A673 (cell line): Measurements from ENCODE around the gene PSMG1. TPM values are rescaled to one million over a fixed set of nuclear protein-coding genes. Genes with fewer than 3 reads are reported as not detected.
A peak's percentile ranks its signal among the peaks of the same experiment; 100 is the strongest.

Source experiments
- BruUV-seq: library from RNA; stranded (reverse); fragments of 400-500 nt; replicated peaks from 2 replicates; lab custom pipeline; 2021; lab: Mats Ljungman, UMichigan
- CTCF ChIA-PET: fragments of 300-600 bp; sonication (Branson Sonifier 250); formaldehyde crosslinking; loops from one replicate; lab custom pipeline; 2022; ENCODE audit warnings: antibody characterized with exemption; lab: Charles Lee
- POLR2A ChIA-PET: fragments of 300-600 bp; sonication (Branson Sonifier 250); formaldehyde crosslinking; loops from one replicate; lab custom pipeline; 2022; ENCODE audit warnings: antibody characterized with exemption; ENCODE audit not compliant: low non-redundant PET; lab: Charles Lee
- DNase-seq: peaks from one replicate; pipeline ENCODE4 v3.0.0-alpha.2; 2015; ENCODE audit warnings: low spot score
- H3K27ac ChIP-seq: fragments of 200-600 bp; sonication (generic); 2 replicates; pipeline ENCODE4 v1.5.1; 2016; ENCODE audit warnings: mixed run types, low read depth, mild to moderate bottlenecking, mixed read lengths, antibody characterized with exemption, low read length; ENCODE audit not compliant: poor library complexity, severe bottlenecking
- H3K27me3 ChIP-seq: fragments of 200-600 bp; sonication (generic); replicated peaks from 2 replicates; pipeline ENCODE4 v1.6.1; 2017; ENCODE audit warnings: mixed run types, low read depth, mild to moderate bottlenecking, mixed read lengths, antibody characterized with exemption, low read length; ENCODE audit not compliant: insufficient read depth, poor library complexity
- H3K36me3 ChIP-seq: fragments of 200-600 bp; sonication (generic); 2 replicates; pipeline ENCODE4 v1.6.1; 2016; ENCODE audit warnings: mixed run types, mild to moderate bottlenecking, mixed read lengths, antibody characterized with exemption, low read length; ENCODE audit not compliant: insufficient read depth, poor library complexity, severe bottlenecking
- H3K4me1 ChIP-seq: fragments of 200-600 bp; sonication (generic); 2 replicates; pipeline ENCODE4 v1.6.1; 2017; ENCODE audit warnings: mixed run types, mild to moderate bottlenecking, mixed read lengths, antibody characterized with exemption, low read length; ENCODE audit not compliant: insufficient read depth, poor library complexity, severe bottlenecking
- H3K4me3 ChIP-seq: fragments of 200-600 bp; sonication (generic); 2 replicates; pipeline ENCODE4 v1.5.1; 2016; ENCODE audit warnings: low read depth, mixed run types, mild to moderate bottlenecking, mixed read lengths, low read length; ENCODE audit not compliant: poor library complexity, severe bottlenecking
- H3K9me3 ChIP-seq: fragments of 200-600 bp; sonication (generic); 2 replicates; pipeline ENCODE4 v1.6.1; 2016; ENCODE audit warnings: mixed run types, low read depth, mild to moderate bottlenecking, mixed read lengths, antibody characterized with exemption, low read length; ENCODE audit not compliant: poor library complexity, severe bottlenecking
- CTCF ChIP-seq: fragments of 300-800, 200-600 bp; sonication (generic); conservative IDR thresholded peaks from 2 replicates; pipeline ENCODE4 v1.5.1; 2017; ENCODE audit warnings: low read depth, mild to moderate bottlenecking, antibody characterized with exemption, low read length, moderate library complexity, mixed read lengths
- EZH2 ChIP-seq: fragments of 200-600 bp; sonication (generic); IDR thresholded peaks from 2 replicates; pipeline ENCODE4 v1.6.1; 2017; ENCODE audit warnings: borderline replicate concordance, low read depth, mild to moderate bottlenecking, mixed read lengths, antibody characterized with exemption, low read length; ENCODE audit not compliant: poor library complexity, severe bottlenecking
- intact Hi-C: fragments of 100-400 bp; cut with micrococcal nuclease; formaldehyde crosslinking; loops from one replicate; pipeline ENCODE4 v1.10.0; 2022; ENCODE audit not compliant: unreplicated experiment
- total RNA-seq: library from RNA; stranded (reverse); gene quantifications from 2 replicates; pipeline ENCODE4 v1.2.3, GENCODE V29; 2021

Gene PSMG1
- total RNA-seq, 1 experiment from 2014 or later: 101 TPM

GRCh38 chr21:39180429-39181019 is 2.7 kb downstream of the PSMG1 start:
- POLR2A ChIA-PET: no interaction called here
- CTCF ChIA-PET: no interaction called here
- BruUV-seq: no TSS peak

GRCh38 chr21:39178421-39178820 is 4.8 kb downstream of the PSMG1 start:
- no peak overlapping the region for H3K27ac ChIP-seq
- TF ChIP-seq EZH2 (no peak), CTCF (no peak)
- ChIA-PET CTCF (no interaction called here), POLR2A (no interaction called here)
- intact Hi-C loops: no loop called here
- H3K27me3 ChIP-seq: no peaks in the 10 kb centered on the region
- H3K4me3 ChIP-seq: no peak overlapping the region
- H3K4me1 ChIP-seq: peaks cover 12% of the 10 kb centered on the region
- no peak for DNase-seq
- peaks cover 25% of the 10 kb centered on the region for H3K36me3 ChIP-seq
- BruUV-seq: no TSS peak
- no peaks in the 10 kb centered on the region for H3K9me3 ChIP-seq

More at GRCh38 chr21:39180429-39181019, 2.7 kb downstream of the PSMG1 start:
- intact Hi-C loops: loop anchor here (5.0 kb wide), 2 partner anchors 207 to 262 kb away; no protein-coding TSS in a partner anchor
- no peak overlapping the region for H3K27ac ChIP-seq
- TF ChIP-seq CTCF (peak; percentile 38), EZH2 (no peak)
- H3K4me1 ChIP-seq: peaks cover 12% of the 10 kb centered on the region
- H3K36me3 ChIP-seq: peaks cover 17% of the 10 kb centered on the region
- DNase-seq: peak; percentile 12
- H3K9me3 ChIP-seq: no peaks in the 10 kb centered on the region
- no peaks in the 10 kb centered on the region for H3K27me3 ChIP-seq
- H3K4me3 ChIP-seq: no peak overlapping the region

- ChIA-PET CTCF (no interaction called here), POLR2A (no interaction called here)
- no peak overlapping the region for H3K4me3 ChIP-seq
- intact Hi-C loops: no loop called here
- no peak for DNase-seq
- H3K27me3 ChIP-seq: no peaks in the 10 kb centered on the region
- H3K4me1 ChIP-seq: no peaks in the 10 kb centered on the region
- H3K9me3 ChIP-seq: no peaks in the 10 kb centered on the region
- no peak overlapping the region for H3K27ac ChIP-seq
- peaks cover 25% of the 10 kb centered on the region for H3K36me3 ChIP-seq
- no TSS peak for BruUV-seq
- TF ChIP-seq CTCF (no peak), EZH2 (no peak)
Measured at GRCh38 chr21:39176271-39176709, 7.0 kb downstream of the PSMG1 start.
